ENCODE results near the gene HOOK2.

GRCh38 chr19:12763100-12763499, 12.3 kb downstream of the HOOK2 start:
- TF ChIP-seq CTCF (IDR thresholded peaks at IDR 0.05 in 2 of 3, conservative IDR thresholded peaks at IDR 0.05 in 1 of 3; ENCODE audit: insufficient read depth in 2 of 3, low read depth in 1 of 3, low read length in 3 of 3) (no peak), POLR2A (conservative IDR thresholded peaks at IDR 0.05) (no peak), HDAC3 (IDR thresholded peaks at IDR 0.05; ENCODE audit: borderline replicate concordance, partially characterized antibody) (no peak)
